ENCODE measurements around the gene FXYD6.

The FXYD6 gene

GRCh38 chr11:117855186-117855845 lies 21.1 kb downstream of the FXYD6 start:
- no peak overlapping the region for H3K4me3 ChIP-seq (ENCODE audit: low read depth, low read length)
- TF ChIP-seq MAX (IDR thresholded peaks at IDR 0.05; ENCODE audit: low read depth, low read length) = no peak
- no peak for TF ChIP-seq POLR2A (IDR thresholded peaks at IDR 0.05; ENCODE audit: extremely low read depth, insufficient read length)
- TF ChIP-seq CTCF (IDR thresholded peaks at IDR 0.05; ENCODE audit: low read depth, low read length) = no peak
- TF ChIP-seq MYC (IDR thresholded peaks at IDR 0.05; ENCODE audit: low read depth, low read length) = no peak
- DNase-seq (ENCODE audit: low read depth) = no peak

GRCh38 chr11:117852309-117852708 lies 24.1 kb downstream of the FXYD6 start:
- DNase-seq (ENCODE audit: low read depth) = no peak
- H3K4me3 ChIP-seq (ENCODE audit: low read depth, low read length) = no peak overlapping the region
- TF ChIP-seq MYC (IDR thresholded peaks at IDR 0.05; ENCODE audit: low read depth, low read length) (no peak), CTCF (IDR thresholded peaks at IDR 0.05; ENCODE audit: low read depth, low read length) (no peak), POLR2A (IDR thresholded peaks at IDR 0.05; ENCODE audit: extremely low read depth, insufficient read length) (no peak), MAX (IDR thresholded peaks at IDR 0.05; ENCODE audit: low read depth, low read length) (no peak)

- no peak overlapping the region for H3K4me3 ChIP-seq (ENCODE audit: low read depth, low read length)
- no peak for TF ChIP-seq MYC (IDR thresholded peaks at IDR 0.05; ENCODE audit: low read depth, low read length)
- no peak for TF ChIP-seq POLR2A (IDR thresholded peaks at IDR 0.05; ENCODE audit: extremely low read depth, insufficient read length)
- no peak for TF ChIP-seq CTCF (IDR thresholded peaks at IDR 0.05; ENCODE audit: low read depth, low read length)
- no peak for TF ChIP-seq MAX (IDR thresholded peaks at IDR 0.05; ENCODE audit: low read depth, low read length)
- no peak for DNase-seq (ENCODE audit: low read depth)
Observed at GRCh38 chr11:117851852-117852251, 24.6 kb downstream of the FXYD6 start.

- TF ChIP-seq POLR2A (IDR thresholded peaks at IDR 0.05; ENCODE audit: extremely low read depth, insufficient read length) = no peak
- TF ChIP-seq MYC (IDR thresholded peaks at IDR 0.05; ENCODE audit: low read depth, low read length) = no peak
- TF ChIP-seq CTCF (IDR thresholded peaks at IDR 0.05; ENCODE audit: low read depth, low read length) = no peak
- no peak for TF ChIP-seq MAX (IDR thresholded peaks at IDR 0.05; ENCODE audit: low read depth, low read length)
- no peak overlapping the region for H3K4me3 ChIP-seq (ENCODE audit: low read depth, low read length)
- no peak for DNase-seq (ENCODE audit: low read depth)
Observed at GRCh38 chr11:117851106-117851505, 25.4 kb downstream of the FXYD6 start.

- DNase-seq (ENCODE audit: low read depth) = no peak
- no peak overlapping the region for H3K4me3 ChIP-seq (ENCODE audit: low read depth, low read length)
- TF ChIP-seq POLR2A (IDR thresholded peaks at IDR 0.05; ENCODE audit: extremely low read depth, insufficient read length) (no peak), CTCF (IDR thresholded peaks at IDR 0.05; ENCODE audit: low read depth, low read length) (no peak), MAX (IDR thresholded peaks at IDR 0.05; ENCODE audit: low read depth, low read length) (no peak), MYC (IDR thresholded peaks at IDR 0.05; ENCODE audit: low read depth, low read length) (no peak)
Observed at GRCh38 chr11:117849781-117850414, 26.6 kb downstream of the FXYD6 start.

Data from NB4 (cell line).